ENCODE data around the gene SLC2A11. TPM values are rescaled to one million over a fixed set of nuclear protein-coding genes. Genes with fewer than 3 reads are reported as not detected.
"Not testable (repeated sequence)": the region's sequence is repeated elsewhere in the genome, so short reads cannot be mapped to it uniquely, and the experiment has no call there.

SLC2A11 gene
- total RNA-seq, 1 donor from 2014 or later = 13.1 TPM

DNA sequence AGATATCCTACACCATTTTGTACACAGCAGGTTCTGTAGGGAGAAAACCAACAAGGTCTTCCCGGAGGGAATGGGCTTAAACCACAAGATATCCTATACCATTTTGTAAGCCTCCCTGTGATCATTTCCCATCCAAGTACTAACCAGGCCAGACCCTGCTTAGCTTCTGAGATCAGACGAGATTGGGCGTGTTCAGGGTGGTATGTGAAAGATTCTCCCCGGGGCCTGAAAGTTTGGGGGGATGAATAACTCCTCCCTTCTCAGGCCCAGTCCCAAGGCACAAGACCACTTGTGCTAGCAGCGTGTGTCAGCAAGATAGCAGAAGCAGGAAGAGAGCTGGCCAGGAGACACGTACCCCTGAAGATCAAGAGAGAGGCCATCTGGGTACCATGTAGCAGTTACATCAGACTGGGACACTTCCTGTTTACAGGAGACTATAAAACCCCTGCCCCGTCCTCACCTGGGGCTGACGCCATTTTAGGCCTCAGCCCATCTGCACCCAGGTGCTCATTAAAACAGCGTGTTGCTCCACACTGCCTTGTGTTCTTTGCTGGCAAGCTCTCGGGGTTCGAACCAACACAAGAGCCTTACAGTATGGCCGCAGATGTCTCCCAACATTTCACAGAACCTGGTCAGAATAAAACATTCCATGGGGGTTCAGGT, 53.8 kb downstream of the SLC2A11 start:
- H3K4me3 ChIP-seq (ENCODE audit: low read depth, low read length) = no peak overlapping the region
- DNase-seq (ENCODE audit: low read depth) = no peak
- TF ChIP-seq, protein P1, sequence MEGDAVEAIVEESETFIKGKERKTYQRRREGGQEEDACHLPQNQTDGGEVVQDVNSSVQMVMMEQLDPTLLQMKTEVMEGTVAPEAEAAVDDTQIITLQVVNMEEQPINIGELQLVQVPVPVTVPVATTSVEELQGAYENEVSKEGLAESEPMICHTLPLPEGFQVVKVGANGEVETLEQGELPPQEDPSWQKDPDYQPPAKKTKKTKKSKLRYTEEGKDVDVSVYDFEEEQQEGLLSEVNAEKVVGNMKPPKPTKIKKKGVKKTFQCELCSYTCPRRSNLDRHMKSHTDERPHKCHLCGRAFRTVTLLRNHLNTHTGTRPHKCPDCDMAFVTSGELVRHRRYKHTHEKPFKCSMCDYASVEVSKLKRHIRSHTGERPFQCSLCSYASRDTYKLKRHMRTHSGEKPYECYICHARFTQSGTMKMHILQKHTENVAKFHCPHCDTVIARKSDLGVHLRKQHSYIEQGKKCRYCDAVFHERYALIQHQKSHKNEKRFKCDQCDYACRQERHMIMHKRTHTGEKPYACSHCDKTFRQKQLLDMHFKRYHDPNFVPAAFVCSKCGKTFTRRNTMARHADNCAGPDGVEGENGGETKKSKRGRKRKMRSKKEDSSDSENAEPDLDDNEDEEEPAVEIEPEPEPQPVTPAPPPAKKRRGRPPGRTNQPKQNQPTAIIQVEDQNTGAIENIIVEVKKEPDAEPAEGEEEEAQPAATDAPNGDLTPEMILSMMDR (conservative IDR thresholded peaks at IDR 0.05; ENCODE audit: low read depth, low read length) = no peak

DNA sequence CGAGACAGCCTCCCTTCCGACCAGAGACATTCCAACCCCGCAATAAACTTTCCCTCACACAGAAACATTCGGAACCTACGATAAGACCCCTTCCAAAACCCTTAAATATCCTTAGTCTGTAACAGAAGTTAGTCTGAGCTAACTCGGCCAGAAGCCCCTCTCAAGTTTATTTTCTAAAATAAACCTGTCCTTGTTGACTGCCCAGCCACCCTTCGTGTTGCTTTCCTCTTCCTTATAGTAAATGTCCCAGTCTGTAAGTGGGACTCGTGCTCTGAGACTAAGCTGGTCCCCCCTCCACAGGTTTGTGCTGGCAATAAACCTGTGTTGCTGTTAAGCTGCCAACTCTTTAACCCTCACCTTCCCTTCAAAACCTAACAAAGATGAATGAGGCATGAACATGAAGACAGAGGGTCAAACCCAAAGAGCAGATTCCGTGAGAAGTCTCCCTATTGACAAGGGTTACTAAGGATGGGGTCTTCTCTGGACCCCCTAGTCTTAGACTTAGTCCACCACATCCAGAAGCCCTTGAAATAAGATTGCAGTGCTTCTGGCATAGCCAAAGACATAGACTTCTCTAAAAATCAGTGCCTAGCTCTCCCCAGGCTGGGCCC, 54.7 kb downstream of the SLC2A11 start:
- no peak overlapping the region for H3K4me3 ChIP-seq (ENCODE audit: low read depth, low read length)
- TF ChIP-seq, protein P1 (conservative IDR thresholded peaks at IDR 0.05; ENCODE audit: low read depth, low read length) = no peak
- DNase-seq (ENCODE audit: low read depth) = no peak

DNA sequence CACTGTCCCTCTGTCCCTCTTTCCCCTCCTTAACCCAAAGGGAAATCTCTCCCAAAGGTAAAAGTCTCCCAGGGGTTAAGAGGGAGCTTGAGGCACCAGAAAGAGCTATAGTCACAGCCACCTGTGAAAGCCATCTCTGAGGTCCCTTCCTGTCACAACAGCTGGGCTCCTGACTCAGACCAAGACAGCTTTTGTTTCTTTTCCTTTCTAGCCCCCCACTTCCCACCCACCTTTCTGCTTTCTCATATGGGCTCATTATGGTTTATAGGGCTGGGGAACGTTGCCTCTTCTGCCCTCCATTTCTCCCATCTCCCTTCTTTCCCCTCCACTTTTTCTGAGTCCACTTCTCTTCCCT, 55.6 kb downstream of the SLC2A11 start:
- TF ChIP-seq, protein P1 (conservative IDR thresholded peaks at IDR 0.05; ENCODE audit: low read depth, low read length) = no peak
- DNase-seq (ENCODE audit: low read depth) = no peak
- H3K4me3 ChIP-seq (ENCODE audit: low read depth, low read length) = peak overlapping the region; percentile 76

DNA sequence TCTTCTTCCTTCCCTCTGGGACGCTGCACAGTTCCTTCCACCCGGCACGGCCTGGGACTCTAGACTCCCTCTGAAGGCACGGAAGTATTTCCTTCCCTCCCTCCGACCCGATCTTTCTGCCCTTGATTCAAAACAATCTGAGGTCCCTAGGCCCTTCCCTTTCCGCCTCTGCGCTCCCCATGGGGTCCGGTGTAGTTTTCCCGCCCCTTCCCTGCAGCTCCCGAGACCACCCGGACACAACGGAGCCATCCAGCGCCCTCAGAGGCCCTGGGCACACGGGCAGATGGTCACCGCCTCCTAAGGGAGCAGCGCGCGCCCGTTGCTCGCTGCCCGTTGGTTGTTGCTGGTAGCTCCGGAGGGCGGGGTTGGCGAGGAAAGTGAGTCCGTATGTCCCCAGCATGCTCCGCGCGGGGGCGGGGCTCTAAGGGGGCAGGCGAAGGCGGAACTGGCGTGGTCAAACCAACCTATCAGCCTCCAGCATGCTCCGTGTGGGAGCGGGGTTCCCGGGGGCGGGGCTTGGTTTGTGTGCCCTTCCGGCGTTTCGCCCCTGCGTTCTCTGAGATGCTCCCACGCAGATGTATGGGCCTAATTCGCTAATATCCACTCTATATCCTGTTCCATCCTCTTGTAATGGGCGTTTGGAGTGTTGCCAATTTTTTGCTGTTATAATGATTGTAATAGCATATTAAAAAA, 56.1 kb downstream of the SLC2A11 start:
- DNase-seq (ENCODE audit: low read depth) = peak; percentile 59
- peak overlapping the region; percentile 76 for H3K4me3 ChIP-seq (ENCODE audit: low read depth, low read length)
- TF ChIP-seq, protein P1 (conservative IDR thresholded peaks at IDR 0.05; ENCODE audit: low read depth, low read length) = no peak

DNA sequence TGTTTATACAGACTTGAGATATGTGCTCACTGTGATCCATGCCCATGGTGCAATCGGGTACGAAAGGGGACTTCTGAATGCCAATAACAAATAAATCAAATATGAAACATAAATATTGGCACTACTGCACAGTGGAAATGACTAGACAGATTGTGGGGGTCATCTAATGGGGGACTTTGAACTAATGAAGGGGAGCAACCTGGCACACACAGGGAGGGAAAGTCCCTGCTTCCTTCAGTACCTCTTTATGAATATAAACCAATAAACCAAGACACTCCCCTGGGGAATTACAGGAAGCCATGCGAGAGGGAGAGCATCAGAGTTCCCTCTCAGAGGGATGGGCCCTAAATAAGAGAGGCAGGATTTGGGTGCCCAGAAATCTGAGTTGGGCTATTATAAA, 57.6 kb downstream of the SLC2A11 start:
- TF ChIP-seq, protein P1 (conservative IDR thresholded peaks at IDR 0.05; ENCODE audit: low read depth, low read length) = no peak
- DNase-seq (ENCODE audit: low read depth) = no peak
- H3K4me3 ChIP-seq (ENCODE audit: low read depth, low read length) = no peak overlapping the region

DNA sequence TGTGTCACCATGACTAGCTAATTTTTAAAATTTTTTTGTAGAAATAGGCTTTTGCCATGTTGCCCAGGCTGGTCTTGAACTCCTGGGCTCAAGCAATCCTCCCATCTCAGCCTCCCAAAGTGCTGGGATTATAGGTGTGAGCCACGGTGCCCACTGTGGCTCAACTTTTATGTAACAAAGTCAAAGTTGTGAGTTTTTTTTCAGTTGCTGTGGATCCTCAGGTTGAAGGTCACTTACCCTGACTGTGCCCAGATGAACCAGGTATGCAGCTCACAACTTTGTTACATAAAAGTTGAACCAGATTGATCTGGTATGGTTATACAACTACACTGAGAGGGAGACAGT, 62.6 kb downstream of the SLC2A11 start:
- not testable (repeated sequence) for H3K4me3 ChIP-seq (ENCODE audit: low read depth, low read length); DNase-seq (ENCODE audit: low read depth)

DNA sequence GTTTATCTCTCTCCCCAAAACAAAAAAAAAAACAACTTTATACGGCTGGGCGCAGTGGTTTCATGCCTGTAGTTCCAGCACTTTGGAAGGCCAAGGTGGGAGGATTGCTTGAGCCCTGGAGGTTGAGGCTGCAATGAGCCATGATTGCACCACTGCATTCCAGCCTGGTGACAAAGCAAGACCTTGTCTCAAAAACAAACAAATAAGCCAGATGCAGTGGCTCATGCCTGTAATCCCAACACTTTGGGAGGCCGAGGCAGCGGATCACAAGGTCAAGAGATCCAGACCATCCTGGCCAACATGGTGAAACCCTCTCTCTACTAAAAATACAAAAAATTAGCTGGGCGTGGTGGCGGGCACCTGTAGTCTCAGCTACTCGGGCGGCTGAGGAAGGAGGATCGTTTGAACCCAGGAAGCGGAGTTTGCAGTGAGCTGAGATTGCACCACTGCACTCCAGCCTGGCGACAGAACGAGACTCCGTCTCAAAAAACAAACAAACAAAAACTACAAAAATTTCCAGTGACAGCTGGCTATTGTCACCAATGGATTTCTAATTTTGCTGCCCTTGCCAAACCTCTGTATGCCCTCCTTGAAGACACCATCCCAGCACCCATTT, 64.0 kb downstream of the SLC2A11 start:
- H3K4me3 ChIP-seq (ENCODE audit: low read depth, low read length); DNase-seq (ENCODE audit: low read depth): not testable (repeated sequence)

Measured in epithelial cell of proximal tubule (primary cell).